ENCODE results near the gene KMT2C. TPM values are rescaled to one million over a fixed set of nuclear protein-coding genes. Genes with fewer than 3 reads are reported as not detected.

KMT2C gene
- total RNA-seq, 1 donor from 2014 or later, result 71.8 TPM

DNA sequence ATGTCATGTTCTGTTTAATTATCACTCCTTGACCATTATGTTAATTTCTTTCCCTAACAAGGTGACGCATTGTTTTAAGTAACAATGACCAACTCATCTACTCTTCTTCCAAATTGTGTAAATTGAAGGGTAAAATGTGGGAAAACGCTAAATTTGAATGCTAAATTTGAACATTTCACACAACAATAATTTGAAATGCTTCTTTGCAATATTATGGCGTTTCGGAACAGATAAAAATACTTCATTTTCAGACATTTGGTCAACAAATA is 29.2 kb upstream of the KMT2C start:
- peak overlapping the region; percentile 84 for H3K27ac Mint-ChIP-seq (ENCODE audit: unreplicated experiment)
- no peaks in the 10 kb centered on the region for H3K9me3 Mint-ChIP-seq (ENCODE audit: unreplicated experiment)
- peak overlapping the region; percentile 82 for H3K4me3 Mint-ChIP-seq (ENCODE audit: unreplicated experiment)
- TF ChIP-seq, protein P1, sequence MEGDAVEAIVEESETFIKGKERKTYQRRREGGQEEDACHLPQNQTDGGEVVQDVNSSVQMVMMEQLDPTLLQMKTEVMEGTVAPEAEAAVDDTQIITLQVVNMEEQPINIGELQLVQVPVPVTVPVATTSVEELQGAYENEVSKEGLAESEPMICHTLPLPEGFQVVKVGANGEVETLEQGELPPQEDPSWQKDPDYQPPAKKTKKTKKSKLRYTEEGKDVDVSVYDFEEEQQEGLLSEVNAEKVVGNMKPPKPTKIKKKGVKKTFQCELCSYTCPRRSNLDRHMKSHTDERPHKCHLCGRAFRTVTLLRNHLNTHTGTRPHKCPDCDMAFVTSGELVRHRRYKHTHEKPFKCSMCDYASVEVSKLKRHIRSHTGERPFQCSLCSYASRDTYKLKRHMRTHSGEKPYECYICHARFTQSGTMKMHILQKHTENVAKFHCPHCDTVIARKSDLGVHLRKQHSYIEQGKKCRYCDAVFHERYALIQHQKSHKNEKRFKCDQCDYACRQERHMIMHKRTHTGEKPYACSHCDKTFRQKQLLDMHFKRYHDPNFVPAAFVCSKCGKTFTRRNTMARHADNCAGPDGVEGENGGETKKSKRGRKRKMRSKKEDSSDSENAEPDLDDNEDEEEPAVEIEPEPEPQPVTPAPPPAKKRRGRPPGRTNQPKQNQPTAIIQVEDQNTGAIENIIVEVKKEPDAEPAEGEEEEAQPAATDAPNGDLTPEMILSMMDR (IDR thresholded peaks at IDR 0.05), result no peak
- no peaks in the 10 kb centered on the region for H3K36me3 Mint-ChIP-seq (ENCODE audit: unreplicated experiment)
- DNase-seq (ENCODE audit: extremely low spot score, unreplicated experiment), result no peak
- H3K27me3 Mint-ChIP-seq (ENCODE audit: unreplicated experiment), result no peaks in the 10 kb centered on the region
- peaks cover 20% of the 10 kb centered on the region for H3K4me1 Mint-ChIP-seq (ENCODE audit: unreplicated experiment)

DNA sequence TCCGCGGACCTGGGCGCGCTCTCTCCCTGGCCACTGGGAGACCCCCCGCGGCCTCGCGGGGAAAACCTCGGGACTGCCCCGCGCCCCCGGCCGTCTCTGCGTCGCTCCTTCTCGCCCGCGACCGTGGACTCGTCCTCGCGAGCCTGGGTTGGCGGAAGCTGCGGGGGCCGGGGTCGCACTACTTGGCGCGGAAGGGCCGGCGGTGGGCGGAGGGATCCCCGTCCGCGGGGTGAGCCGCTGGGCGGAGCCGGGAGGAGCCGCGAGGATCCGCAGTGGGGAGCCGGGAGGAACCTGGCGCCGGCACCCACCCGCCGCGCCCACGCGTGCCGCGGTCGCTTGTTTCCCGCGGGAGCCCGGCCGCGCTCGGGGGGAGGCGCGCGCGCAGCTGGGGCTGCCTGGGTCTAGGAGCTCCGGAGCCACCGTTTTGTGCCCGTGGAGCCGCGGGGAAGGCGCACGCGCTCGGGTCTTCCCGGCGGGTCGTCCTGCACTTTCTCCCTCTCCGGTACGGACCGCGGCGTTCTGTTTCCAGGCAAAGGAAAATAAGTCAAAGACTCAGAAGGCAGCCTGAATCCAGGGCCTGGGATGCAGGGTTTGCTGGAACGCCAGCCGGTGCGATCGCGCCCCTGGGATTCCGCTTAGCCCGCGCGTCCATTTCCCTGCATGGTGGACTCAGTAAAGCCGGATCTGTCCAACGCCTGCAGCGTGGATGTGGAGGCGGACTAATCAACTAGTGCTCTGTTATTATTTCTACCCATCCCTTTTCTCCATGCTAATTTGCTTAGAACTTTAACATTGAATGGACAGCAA is 28.7 kb upstream of the KMT2C start:
- peak overlapping the region; percentile 84 for H3K27ac Mint-ChIP-seq (ENCODE audit: unreplicated experiment)
- peaks cover 25% of the 10 kb centered on the region for H3K4me1 Mint-ChIP-seq (ENCODE audit: unreplicated experiment)
- H3K27me3 Mint-ChIP-seq (ENCODE audit: unreplicated experiment), result no peaks in the 10 kb centered on the region
- TF ChIP-seq, protein P1 (IDR thresholded peaks at IDR 0.05), result no peak
- peak overlapping the region; percentile 82 for H3K4me3 Mint-ChIP-seq (ENCODE audit: unreplicated experiment)
- DNase-seq (ENCODE audit: extremely low spot score, unreplicated experiment), result peak; percentile 94
- no peaks in the 10 kb centered on the region for H3K9me3 Mint-ChIP-seq (ENCODE audit: unreplicated experiment)
- H3K36me3 Mint-ChIP-seq (ENCODE audit: unreplicated experiment), result no peaks in the 10 kb centered on the region

DNA sequence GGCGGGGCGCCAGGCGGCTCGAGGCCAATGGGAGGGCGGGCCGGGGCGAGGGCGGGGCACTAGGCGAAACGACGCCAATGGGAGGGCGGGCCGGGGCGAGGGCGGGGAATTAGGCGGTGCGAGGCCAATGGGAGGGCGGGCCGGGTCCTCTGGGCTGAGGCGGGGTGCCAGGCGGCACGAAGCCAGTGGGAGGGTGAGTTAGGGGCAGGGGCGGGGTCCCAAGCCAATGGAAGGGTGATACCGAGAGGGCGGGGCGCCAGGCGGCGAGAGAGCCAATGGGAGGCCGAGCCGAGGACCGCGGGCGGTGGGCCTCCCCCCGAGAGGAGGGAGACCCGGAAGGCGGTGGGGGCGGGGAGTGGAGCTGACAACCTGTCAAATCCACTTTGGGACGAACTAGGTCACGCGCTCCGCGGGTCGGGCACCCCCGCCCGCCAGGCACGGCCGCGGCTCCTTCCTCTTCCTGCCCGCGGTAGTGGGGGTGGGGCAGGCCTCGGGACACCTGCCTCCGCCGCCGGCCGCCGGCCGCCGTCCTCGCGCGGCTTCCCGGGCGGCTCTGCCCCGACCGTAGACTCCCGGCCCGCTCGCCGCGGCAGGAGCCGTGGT is 28.0 kb upstream of the KMT2C start:
- Mint-ChIP-seq H3K27me3 (ENCODE audit: unreplicated experiment) (no peaks in the 10 kb centered on the region), H3K27ac (ENCODE audit: unreplicated experiment) (no peak overlapping the region), H3K9me3 (ENCODE audit: unreplicated experiment) (no peaks in the 10 kb centered on the region), H3K4me3 (ENCODE audit: unreplicated experiment) (peak overlapping the region; percentile 95), H3K36me3 (ENCODE audit: unreplicated experiment) (no peaks in the 10 kb centered on the region), H3K4me1 (ENCODE audit: unreplicated experiment) (peaks cover 29% of the 10 kb centered on the region)
- DNase-seq (ENCODE audit: extremely low spot score, unreplicated experiment), result peak; percentile 100
- TF ChIP-seq, protein P1 (IDR thresholded peaks at IDR 0.05), result no peak

DNA sequence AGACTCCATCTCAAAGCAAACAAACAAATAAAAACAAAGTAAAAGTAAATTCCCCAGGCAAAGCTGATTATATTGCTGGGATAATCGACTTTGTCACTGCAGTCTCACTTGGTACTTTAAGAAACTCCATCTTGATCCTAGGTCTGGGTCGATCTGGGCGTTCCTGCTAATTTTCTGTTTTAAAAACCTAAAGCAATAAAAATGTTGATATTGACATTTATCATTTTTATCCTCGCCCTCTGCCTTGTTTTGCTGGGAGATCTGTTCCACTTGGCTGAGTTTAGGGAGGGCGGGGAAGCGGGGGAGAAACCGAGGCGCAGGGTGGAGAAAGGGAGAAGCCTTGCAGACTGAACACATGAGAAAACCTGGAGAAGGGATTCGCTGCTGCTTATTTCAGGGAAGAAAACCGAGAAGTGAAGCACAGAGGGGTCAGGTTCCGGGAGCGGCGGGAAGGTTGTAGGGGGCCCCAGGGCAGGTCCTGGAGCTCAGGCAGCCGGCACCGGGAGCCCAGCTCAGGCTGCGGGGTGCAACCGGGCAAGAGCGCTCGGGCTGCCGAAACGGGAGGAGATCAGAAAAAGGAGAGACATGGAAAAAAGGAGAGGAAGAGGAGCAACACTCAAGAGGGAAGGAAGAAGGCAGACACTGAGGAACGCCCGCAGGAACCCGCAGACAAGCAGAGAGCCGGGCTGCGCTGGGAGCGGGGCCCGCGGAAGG is 27.3 kb upstream of the KMT2C start:
- H3K27me3 Mint-ChIP-seq (ENCODE audit: unreplicated experiment), result no peaks in the 10 kb centered on the region
- H3K9me3 Mint-ChIP-seq (ENCODE audit: unreplicated experiment), result no peaks in the 10 kb centered on the region
- TF ChIP-seq, protein P1 (IDR thresholded peaks at IDR 0.05), result no peak
- peak overlapping the region; percentile 95 for H3K4me3 Mint-ChIP-seq (ENCODE audit: unreplicated experiment)
- H3K27ac Mint-ChIP-seq (ENCODE audit: unreplicated experiment), result peak overlapping the region; percentile 96
- no peaks in the 10 kb centered on the region for H3K36me3 Mint-ChIP-seq (ENCODE audit: unreplicated experiment)
- DNase-seq (ENCODE audit: extremely low spot score, unreplicated experiment), result no peak
- H3K4me1 Mint-ChIP-seq (ENCODE audit: unreplicated experiment), result peaks cover 29% of the 10 kb centered on the region

DNA sequence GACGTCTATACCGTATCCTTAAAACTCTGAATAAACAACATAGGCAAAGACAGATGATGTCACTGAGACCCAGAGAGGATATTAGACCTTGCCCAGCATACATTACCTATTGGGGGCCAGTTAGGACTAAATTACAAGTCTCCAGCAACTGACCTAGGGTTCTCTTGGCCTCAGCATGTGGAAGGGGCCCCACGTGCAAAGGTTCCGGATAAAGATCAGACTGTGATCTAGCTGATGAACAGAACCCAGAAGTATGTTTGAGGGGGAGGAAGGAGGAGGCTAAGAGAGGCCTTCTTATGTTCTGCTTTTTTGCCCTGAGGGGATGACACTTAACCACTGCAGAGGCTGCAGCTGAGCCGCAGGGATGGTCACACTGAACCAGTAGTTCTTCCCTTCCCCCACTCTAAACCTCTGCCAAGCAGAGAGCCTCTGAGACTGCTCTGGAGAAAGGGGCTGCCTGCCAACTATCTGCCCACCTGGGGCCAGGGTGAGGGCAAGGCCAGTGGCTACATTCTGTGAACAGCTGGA is 24.0 kb upstream of the KMT2C start:
- TF ChIP-seq, protein P1 (IDR thresholded peaks at IDR 0.05), result no peak
- Mint-ChIP-seq H3K27me3 (ENCODE audit: unreplicated experiment) (no peaks in the 10 kb centered on the region), H3K27ac (ENCODE audit: unreplicated experiment) (peak overlapping the region; percentile 46), H3K4me1 (ENCODE audit: unreplicated experiment) (peaks cover 23% of the 10 kb centered on the region), H3K9me3 (ENCODE audit: unreplicated experiment) (no peaks in the 10 kb centered on the region), H3K36me3 (ENCODE audit: unreplicated experiment) (no peaks in the 10 kb centered on the region), H3K4me3 (ENCODE audit: unreplicated experiment) (no peak overlapping the region)
- no peak for DNase-seq (ENCODE audit: extremely low spot score, unreplicated experiment)
